CD14-positive monocyte (primary cell): ENCODE results near the gene NPAS3. TPM values are rescaled to one million over a fixed set of nuclear protein-coding genes. Genes with fewer than 3 reads are reported as not detected.

ENCODE experiments used
- DNase-seq, 3 donors: peaks; one replicate each; pipeline ENCODE4 v3.0.0-alpha.2; 2011 to 2022
- H2AFZ ChIP-seq: 2 replicates; pipeline ENCODE4 v1.6.0; 2012; ENCODE audit warnings: mild to moderate bottlenecking, low read depth, low read length, inconsistent platforms; ENCODE audit not compliant: insufficient read depth, poor library complexity, severe bottlenecking
- H3K27ac ChIP-seq, 2 donors: 1 replicate in 1 of 2; 2 replicates in 1 of 2; pipeline ENCODE4 v1.5.1; 2012 to 2013; ENCODE audit warnings: low read length in 2 of 2, control low read depth in 1 of 2, inconsistent platforms in 1 of 2, low read depth in 1 of 2, mild to moderate bottlenecking in 1 of 2
- H3K27me3 ChIP-seq, 2 donors: one replicate each; pipeline versions ENCODE4 v1.6.0 to v1.6.1; 2011 to 2013; ENCODE audit warnings: low read length in 2 of 2; ENCODE audit not compliant: control insufficient read depth in 2 of 2, insufficient read depth in 2 of 2
- H3K36me3 ChIP-seq, 2 donors: replicated peaks in 1 of 2; 1 replicate in 1 of 2; 2 replicates in 1 of 2; pipeline versions ENCODE4 v1.5.1 to v1.6.1; 2012 to 2013; ENCODE audit warnings: low read length in 2 of 2, control low read depth in 1 of 2, inconsistent platforms in 1 of 2, mild to moderate bottlenecking in 1 of 2; ENCODE audit not compliant: insufficient read depth in 2 of 2, control insufficient read depth in 1 of 2
- H3K4me1 ChIP-seq, 2 donors: 1 replicate in 1 of 2; 2 replicates in 1 of 2; pipeline versions ENCODE4 v1.5.1 to v1.6.1; 2012 to 2013; ENCODE audit warnings: low read length in 2 of 2, control low read depth in 1 of 2, inconsistent platforms in 1 of 2, mild to moderate bottlenecking in 1 of 2, moderate library complexity in 1 of 2; ENCODE audit not compliant: insufficient read depth in 2 of 2, control insufficient read depth in 1 of 2
- H3K4me2 ChIP-seq: replicated peaks from 2 replicates; pipeline ENCODE3; 2012; ENCODE audit warnings: low read length, moderate library complexity, mild to moderate bottlenecking; ENCODE audit not compliant: poor library complexity, severe bottlenecking; ENCODE audit errors: extremely low read depth
- H3K4me3 ChIP-seq, 3 experiments: fragments of 200-600 bp in 1 of 3; sonication (generic) in 1 of 3; replicated peaks in 1 of 3; 1 replicate in 2 of 3; 2 replicates in 1 of 3; pipeline ENCODE4 v1.5.1; 2011 to 2013; ENCODE audit warnings: low read length in 3 of 3, mild to moderate bottlenecking in 3 of 3, control low read depth in 2 of 3, low read depth in 2 of 3, inconsistent platforms in 1 of 3, moderate library complexity in 1 of 3
- H3K79me2 ChIP-seq: 2 replicates; pipeline ENCODE4 v1.6.0; 2012; ENCODE audit warnings: mild to moderate bottlenecking, control low read depth, inconsistent platforms, low read length, moderate library complexity; ENCODE audit not compliant: insufficient read depth
- H3K9ac ChIP-seq: 2 replicates; pipeline ENCODE4 v1.6.0; 2017; ENCODE audit warnings: low read length, mild to moderate bottlenecking; ENCODE audit not compliant: insufficient read depth, poor library complexity, severe bottlenecking
- H3K9me3 ChIP-seq, 2 donors: replicated peaks in 1 of 2; 1 replicate in 1 of 2; 2 replicates in 1 of 2; pipeline versions ENCODE4 v1.5.1 to v1.6.1; 2012 to 2013; ENCODE audit warnings: low read length in 2 of 2, control low read depth in 1 of 2; ENCODE audit not compliant: control insufficient read depth in 1 of 2, insufficient read depth in 1 of 2
- H4K20me1 ChIP-seq: 2 replicates; pipeline ENCODE4 v1.6.0; 2012; ENCODE audit warnings: mild to moderate bottlenecking, low read length, control low read depth, moderate library complexity; ENCODE audit not compliant: insufficient read depth
- H3K27ac Mint-ChIP-seq, 7 donors: one replicate each; pipeline ENCODE4 v1.8.0; 2020; ENCODE audit warnings: mild to moderate bottlenecking in 7 of 7, mixed read lengths in 7 of 7, moderate library complexity in 6 of 7, inconsistent platforms in 2 of 7
- H3K27me3 Mint-ChIP-seq, 3 donors: one replicate each; pipeline ENCODE4 v1.8.0; 2021 to 2022; ENCODE audit warnings: low read depth in 3 of 3, mild to moderate bottlenecking in 3 of 3, mixed read lengths in 3 of 3, moderate library complexity in 3 of 3, inconsistent platforms in 1 of 3
- H3K36me3 Mint-ChIP-seq, 2 donors: one replicate each; pipeline ENCODE4 v1.8.0; 2020; ENCODE audit warnings: mixed read lengths in 2 of 2, inconsistent platforms in 1 of 2, mild to moderate bottlenecking in 1 of 2
- H3K4me1 Mint-ChIP-seq: one replicate; pipeline ENCODE4 v1.8.0; 2020; ENCODE audit warnings: mild to moderate bottlenecking, mixed read lengths
- H3K4me3 Mint-ChIP-seq, 2 donors: one replicate each; pipeline ENCODE4 v1.8.0; 2020; ENCODE audit warnings: mild to moderate bottlenecking in 2 of 2, mixed read lengths in 2 of 2, moderate library complexity in 1 of 2
- H3K9me3 Mint-ChIP-seq, 7 donors: one replicate each; pipeline ENCODE4 v1.8.0; 2020 to 2022; ENCODE audit warnings: mixed read lengths in 7 of 7, mild to moderate bottlenecking in 6 of 7, moderate library complexity in 6 of 7, inconsistent platforms in 2 of 7
- CTCF ChIP-seq: fragments of 200-600 bp; IDR thresholded peaks from one replicate; pipeline ENCODE4 v1.8.0; 2022; ENCODE audit warnings: antibody characterized with exemption, mild to moderate bottlenecking
- WGBS: methylation state at CpG from one replicate; pipeline ENCODE4 v1.1.5; 2013; ENCODE audit warnings: missing lambda C conversion rate; ENCODE audit not compliant: insufficient coverage; 5-methylcytosine and 5-hydroxymethylcytosine counted together
- intact Hi-C, 2 donors: fragments of 100-400 bp; cut with micrococcal nuclease; formaldehyde crosslinking; loops; one replicate each; pipeline versions ENCODE4 v1.15.0 to v1.15.1; 2023
- polyA plus RNA-seq, 3 donors: library from polyadenylated mRNA; depleted of rRNA in 1 of 3; unstranded in 2 of 3; stranded (reverse) in 1 of 3; fragments of 300-500 nt in 2 of 3; fragments of >200 nt in 1 of 3; fragmentation: Illumina TruSeq in 2 of 3; gene quantifications; 1 replicate in 2 of 3; 2 replicates in 1 of 3; pipeline ENCODE4 v1.2.3, GENCODE V29; 2012 to 2021

Gene NPAS3
- polyA plus RNA-seq, 3 donors = not detected

DNA sequence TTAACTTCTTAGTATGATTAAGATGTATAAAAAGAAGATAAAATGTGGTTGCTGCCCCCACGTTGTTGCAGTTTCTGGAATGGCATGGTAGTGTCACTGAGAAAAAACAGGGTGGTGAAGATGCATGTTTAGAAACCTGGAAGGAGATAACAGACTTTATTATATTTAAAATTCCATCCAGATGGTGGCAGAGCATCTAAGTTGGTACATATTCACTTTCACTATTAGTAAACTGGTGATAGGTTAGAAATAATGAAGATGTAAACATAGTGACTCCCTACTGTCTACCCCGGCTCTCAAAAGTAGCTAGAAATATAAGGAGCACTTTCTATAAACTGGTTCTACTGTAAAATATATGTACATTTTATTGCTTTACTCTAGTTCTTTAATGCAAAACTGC is 279.3 kb downstream of the NPAS3 start:
- Histone ChIP-seq H3K9ac (no peak overlapping the region), H3K79me2 (no peaks in the 10 kb centered on the region), H3K27me3 (no peaks in the 10 kb centered on the region), H4K20me1 (no peaks in the 10 kb centered on the region), H3K4me2 (no peak overlapping the region), H3K27ac (no peak overlapping the region), H2AFZ (no peak overlapping the region), H3K9me3 (no peaks in the 10 kb centered on the region), H3K4me1 (no peaks in the 10 kb centered on the region), H3K36me3 (no peaks in the 10 kb centered on the region), H3K4me3 (no peak overlapping the region)
- H3K4me1 Mint-ChIP-seq = no peaks in the 10 kb centered on the region
- TF ChIP-seq CTCF = no peak
- DNase-seq = no peak
- H3K9me3 Mint-ChIP-seq = peaks cover 0 to 3% (median 0%) of the 10 kb centered on the region in 7 donors
- no peak overlapping the region for H3K4me3 Mint-ChIP-seq
- no peaks in the 10 kb centered on the region for H3K36me3 Mint-ChIP-seq
- intact Hi-C loops = no loop called here
- H3K27ac Mint-ChIP-seq = no peak overlapping the region
- H3K27me3 Mint-ChIP-seq = peaks cover 0 to 6% (median 0%) of the 10 kb centered on the region in 3 donors
- WGBS = no CpG with 5 or more reads among the region's 2 CpGs

DNA sequence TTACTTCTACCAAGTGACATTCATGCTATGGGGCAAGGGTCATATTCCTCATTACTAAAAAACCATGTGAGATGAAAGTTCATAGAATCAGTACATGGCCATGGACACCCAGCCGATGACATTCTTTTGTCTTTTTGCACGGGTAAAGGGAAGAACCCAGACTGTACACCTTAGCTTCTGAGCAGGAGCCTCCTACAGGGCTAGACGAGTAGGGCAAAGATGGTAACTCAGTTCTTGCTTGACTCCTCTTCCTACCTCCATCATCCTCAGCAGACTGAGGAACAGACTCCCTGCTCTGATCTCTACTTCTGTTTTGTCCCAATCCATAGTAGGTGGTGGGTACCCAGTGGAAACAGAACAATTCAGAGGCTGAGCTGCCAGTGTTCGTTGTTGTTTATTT is 281.3 kb downstream of the NPAS3 start:
- H4K20me1 ChIP-seq = no peaks in the 10 kb centered on the region
- H3K4me2 ChIP-seq = no peak overlapping the region
- peaks cover 0 to 4% (median 0%) of the 10 kb centered on the region in 3 donors for H3K27me3 Mint-ChIP-seq
- no peaks in the 10 kb centered on the region for H3K4me1 ChIP-seq
- H3K36me3 ChIP-seq = no peaks in the 10 kb centered on the region
- H3K9me3 ChIP-seq = no peaks in the 10 kb centered on the region
- no peak for DNase-seq
- no peaks in the 10 kb centered on the region for H3K79me2 ChIP-seq
- intact Hi-C loops = no loop called here
- no peak overlapping the region for H3K9ac ChIP-seq
- no peaks in the 10 kb centered on the region for H3K36me3 Mint-ChIP-seq
- TF ChIP-seq CTCF = no peak
- H3K4me3 ChIP-seq = no peak overlapping the region
- no peak overlapping the region for H3K27ac ChIP-seq
- H3K9me3 Mint-ChIP-seq = peaks cover 0 to 3% (median 0%) of the 10 kb centered on the region in 7 donors
- H3K27ac Mint-ChIP-seq = no peak overlapping the region
- H3K27me3 ChIP-seq = no peaks in the 10 kb centered on the region
- H2AFZ ChIP-seq = no peak overlapping the region
- no peak overlapping the region for H3K4me3 Mint-ChIP-seq
- WGBS = 100% methylated on average over 1 of the region's 4 CpGs
- H3K4me1 Mint-ChIP-seq = no peaks in the 10 kb centered on the region
